ENCODE results near the gene ASCC1. TPM values are rescaled to one million over a fixed set of nuclear protein-coding genes. Genes with fewer than 3 reads are reported as not detected.

Gene ASCC1
- total and polyA plus RNA-seq, 2 of the 13 experiments (the other 11 are each of a cell fraction or from before 2014, with no cell fraction given), result 21.6 to 30.1 TPM

GRCh38 chr10:72254813-72255568 is 38.9 kb upstream of the ASCC1 start (continued):
- no peak for TF ChIP-seq ZNF318 (CRISPR knock-in tag; IDR thresholded peaks at IDR 0.05)
- no peak for TF ChIP-seq ZNF333 (CRISPR knock-in tag; IDR thresholded peaks at IDR 0.05; ENCODE audit: borderline replicate concordance)
- no peak for TF ChIP-seq ZNF776 (CRISPR knock-in tag; IDR thresholded peaks at IDR 0.05)
- TF ChIP-seq GATAD2A (CRISPR knock-in tag; IDR thresholded peaks at IDR 0.05), result no peak; the same call in 1 of the 2 replicates
- no peak for TF ChIP-seq ZBTB33 (CRISPR knock-in tag; IDR thresholded peaks at IDR 0.05)
- TF ChIP-seq ZNF510 (CRISPR knock-in tag; IDR thresholded peaks at IDR 0.05; ENCODE audit: low read depth), result no peak
- no peak for TF ChIP-seq IRX3 (CRISPR knock-in tag; IDR thresholded peaks at IDR 0.05; ENCODE audit: borderline replicate concordance, low read depth)
- TF ChIP-seq SAP130 (CRISPR knock-in tag; IDR thresholded peaks at IDR 0.05; ENCODE audit: low read depth), result peak; percentile 32; the same call in 1 of the 2 replicates
- TF ChIP-seq MNT (IDR thresholded peaks at IDR 0.05), result no peak
- TF ChIP-seq JUN (CRISPR knock-in tag; IDR thresholded peaks at IDR 0.05), result no peak
- no peak for TF ChIP-seq ZBTB25 (CRISPR knock-in tag; IDR thresholded peaks at IDR 0.05)
- TF ChIP-seq DBP (CRISPR knock-in tag; IDR thresholded peaks at IDR 0.05; ENCODE audit: not compliant biosample characterization), result no peak
- no peak for TF ChIP-seq ZFP37 (CRISPR knock-in tag; IDR thresholded peaks at IDR 0.05; ENCODE audit: borderline replicate concordance)
- no peak for TF ChIP-seq ZKSCAN1 (IDR thresholded peaks at IDR 0.05; ENCODE audit: low read length)
- TF ChIP-seq BRCA1 (CRISPR knock-in tag; IDR thresholded peaks at IDR 0.05), result no peak

Data from HepG2 (cell line).